Muscle layer of duodenum (tissue), 2 donors: ENCODE measurements around the gene CDC16.

Source experiments
- H3K27ac ChIP-seq: one replicate; pipeline ENCODE4 v1.7.0; 2013; ENCODE audit warnings: mild to moderate bottlenecking, low read length
- H3K27me3 ChIP-seq: one replicate; pipeline ENCODE4 v1.7.0; 2013; ENCODE audit warnings: low read depth, mild to moderate bottlenecking, control low read depth, low read length
- H3K36me3 ChIP-seq, 2 donors: one replicate each; pipeline ENCODE4 v1.7.0; 2013; ENCODE audit warnings: low read length in 2 of 2, control low read depth in 1 of 2, mild to moderate bottlenecking in 1 of 2; ENCODE audit not compliant: insufficient read depth in 2 of 2, control insufficient read depth in 1 of 2
- H3K4me1 ChIP-seq, 2 donors: one replicate each; pipeline ENCODE4 v1.7.0; 2013; ENCODE audit warnings: low read length in 2 of 2, mild to moderate bottlenecking in 2 of 2, control low read depth in 1 of 2, moderate library complexity in 1 of 2; ENCODE audit not compliant: insufficient read depth in 2 of 2, control insufficient read depth in 1 of 2
- H3K4me3 ChIP-seq, 2 donors: one replicate each; pipeline ENCODE4 v1.7.0; 2013; ENCODE audit warnings: low read length in 2 of 2, low read depth in 1 of 2, mild to moderate bottlenecking in 1 of 2
- H3K9me3 ChIP-seq, 2 donors: one replicate each; pipeline ENCODE4 v1.7.0; 2013; ENCODE audit warnings: low read length in 2 of 2, control low read depth in 1 of 2, mild to moderate bottlenecking in 1 of 2; ENCODE audit not compliant: control insufficient read depth in 1 of 2
- donor health status: healthy.

CDC16 gene

DNA sequence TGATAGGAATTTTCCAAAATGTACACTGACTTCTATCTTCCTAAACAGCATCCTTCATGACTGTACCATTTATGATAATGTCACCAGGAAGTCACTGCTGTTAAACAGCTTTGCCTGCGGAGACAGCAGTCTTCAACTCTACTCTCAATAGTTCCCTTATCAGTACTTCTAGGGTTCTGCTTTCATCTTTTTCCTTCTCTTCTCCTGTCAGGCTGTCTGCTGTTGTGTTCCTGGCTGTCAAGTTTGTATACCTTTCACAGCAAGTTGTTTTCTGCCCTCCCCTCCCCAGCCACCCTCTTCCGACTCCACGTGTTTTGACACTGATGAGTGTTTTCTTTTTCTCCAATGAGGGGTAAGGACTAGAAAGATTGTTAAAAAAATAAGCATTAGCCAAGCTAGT, 48.9 kb downstream of the CDC16 start:
- no peak overlapping the region for H3K27ac ChIP-seq
- H3K4me1 ChIP-seq = peaks cover 13 to 19% of the 10 kb centered on the region in 2 donors
- peaks cover 12 to 21% of the 10 kb centered on the region in 2 donors for H3K36me3 ChIP-seq
- no peak overlapping the region for H3K4me3 ChIP-seq
- no peaks in the 10 kb centered on the region for H3K27me3 ChIP-seq
- H3K9me3 ChIP-seq = no peaks in the 10 kb centered on the region

DNA sequence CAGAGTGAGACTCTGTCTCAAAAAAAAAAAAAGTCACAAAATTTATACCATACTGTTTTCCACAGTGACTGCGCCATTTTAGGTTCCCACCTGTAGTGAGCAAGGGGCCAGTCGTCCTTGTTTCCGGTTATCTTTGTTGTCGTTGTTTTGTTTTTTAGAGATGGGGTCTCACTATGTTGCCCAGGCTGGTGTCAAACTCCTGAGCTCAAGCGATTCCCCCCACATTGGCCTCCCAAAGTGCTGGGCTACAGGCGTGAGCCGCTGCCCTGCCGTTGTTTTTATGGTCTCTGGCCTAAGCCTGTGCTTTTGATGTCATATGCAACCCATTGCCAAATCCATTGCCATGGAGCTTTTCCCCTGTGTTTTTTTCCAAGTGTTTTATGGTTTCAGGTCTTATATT, 50.0 kb downstream of the CDC16 start:
- Histone ChIP-seq H3K4me1 (peaks cover 13 to 19% of the 10 kb centered on the region in 2 donors), H3K9me3 (no peaks in the 10 kb centered on the region), H3K36me3 (peaks cover 12 to 27% of the 10 kb centered on the region in 2 donors), H3K27ac (no peak overlapping the region), H3K27me3 (no peaks in the 10 kb centered on the region), H3K4me3 (no peak overlapping the region)

DNA sequence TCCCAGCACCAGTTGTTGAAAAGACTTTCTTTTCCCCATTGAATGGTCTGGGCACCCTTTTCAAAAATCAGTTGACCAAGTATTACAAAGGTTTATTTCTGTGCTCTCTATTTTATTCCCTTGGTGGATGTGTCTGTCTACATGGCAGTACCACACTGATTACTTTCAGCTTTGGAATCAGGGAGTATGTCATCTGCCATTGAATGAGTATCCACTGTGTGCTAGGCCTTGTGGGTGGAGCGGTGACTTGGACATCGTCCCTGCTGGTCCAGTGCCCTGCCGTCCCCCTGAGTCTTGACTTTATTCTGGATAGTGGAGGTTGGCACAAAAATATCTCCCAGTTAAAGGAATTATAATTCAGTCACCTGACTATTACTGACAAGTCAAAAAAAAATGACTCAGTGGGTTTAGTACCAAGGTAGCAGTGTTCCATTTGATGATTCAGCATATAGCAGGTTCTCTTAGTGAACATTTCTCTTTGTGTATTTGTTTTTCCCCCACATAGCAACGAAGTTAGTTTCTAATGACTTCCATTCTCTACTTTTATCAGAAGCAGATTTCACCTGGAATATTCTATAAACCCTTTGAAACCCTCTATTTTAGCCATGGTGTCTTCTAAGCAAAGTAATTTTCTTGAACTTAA, 50.6 kb downstream of the CDC16 start:
- Histone ChIP-seq H3K27ac (no peak overlapping the region), H3K4me1 (peaks cover 9 to 18% of the 10 kb centered on the region in 2 donors), H3K36me3 (peaks cover 12 to 27% of the 10 kb centered on the region in 2 donors), H3K27me3 (no peaks in the 10 kb centered on the region), H3K9me3 (no peaks in the 10 kb centered on the region), H3K4me3 (no peak overlapping the region)

DNA sequence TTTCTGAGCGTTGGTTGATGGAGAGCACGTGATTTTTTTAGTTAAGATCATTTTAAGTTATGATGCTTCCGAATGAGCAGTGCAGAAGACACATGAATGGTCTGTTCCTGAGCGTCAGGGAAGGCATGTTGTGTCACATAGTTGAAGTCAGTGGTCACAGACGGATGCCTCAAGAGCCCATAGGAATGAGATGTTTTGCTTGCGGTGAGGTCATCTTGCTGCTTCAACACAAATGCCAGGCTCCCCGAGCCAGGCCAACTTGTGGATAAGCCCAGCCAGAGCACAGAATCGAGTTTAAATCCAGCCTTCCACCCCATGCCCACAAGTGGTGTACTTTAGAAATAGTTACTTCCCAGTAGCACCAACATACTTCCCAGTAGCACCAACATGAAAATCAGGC, 52.1 kb downstream of the CDC16 start:
- H3K27me3 ChIP-seq = no peaks in the 10 kb centered on the region
- peaks cover 4 to 12% of the 10 kb centered on the region in 2 donors for H3K4me1 ChIP-seq
- H3K9me3 ChIP-seq = no peaks in the 10 kb centered on the region
- H3K4me3 ChIP-seq = no peak overlapping the region
- peaks cover 17 to 28% of the 10 kb centered on the region in 2 donors for H3K36me3 ChIP-seq
- H3K27ac ChIP-seq = no peak overlapping the region

DNA sequence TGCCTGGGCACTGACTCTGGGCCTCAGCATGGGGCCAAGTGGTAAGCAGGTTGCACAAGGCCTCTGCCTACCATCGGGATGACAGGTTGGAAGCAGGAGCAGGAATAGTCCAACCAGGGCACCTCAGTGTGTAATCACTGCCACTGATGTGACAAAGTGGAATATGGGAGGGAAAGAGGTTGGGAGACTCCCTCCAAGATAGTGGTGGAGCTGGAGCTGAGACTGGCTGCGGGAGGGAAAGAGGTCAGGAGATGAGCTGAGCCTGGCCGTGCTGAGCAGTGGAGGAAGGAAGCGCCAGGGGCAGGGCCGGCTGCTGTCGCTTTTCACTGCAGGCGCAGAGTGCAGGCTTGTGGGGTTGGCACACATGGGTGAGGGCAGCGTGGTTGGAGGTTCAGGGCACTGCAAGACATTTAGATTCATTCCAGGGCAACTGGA, 53.5 kb downstream of the CDC16 start:
- H3K27me3 ChIP-seq = no peaks in the 10 kb centered on the region
- H3K36me3 ChIP-seq = peaks cover 23 to 37% of the 10 kb centered on the region in 2 donors
- H3K27ac ChIP-seq = no peak overlapping the region
- peaks cover 4 to 5% of the 10 kb centered on the region in 2 donors for H3K4me1 ChIP-seq
- H3K9me3 ChIP-seq = no peaks in the 10 kb centered on the region
- no peak overlapping the region for H3K4me3 ChIP-seq

DNA sequence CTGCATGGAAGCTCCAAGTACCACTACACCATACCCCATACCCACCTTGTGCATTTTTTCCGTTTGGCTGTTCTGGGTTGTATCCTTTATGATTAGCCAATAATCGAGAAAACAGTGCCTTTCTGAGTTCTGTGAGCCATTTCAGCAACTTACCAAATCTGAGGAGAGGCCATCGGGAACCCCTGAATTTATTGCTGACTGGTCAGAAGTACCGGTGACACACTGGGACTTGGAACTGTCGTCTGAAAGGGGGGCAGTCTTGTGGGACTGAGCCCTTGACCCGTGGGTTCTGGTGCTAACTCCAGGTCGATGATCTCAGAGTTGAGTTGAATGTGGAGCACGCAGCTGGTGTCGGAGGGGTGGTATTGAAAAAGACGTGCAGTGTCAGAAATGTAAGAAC, 61.8 kb downstream of the CDC16 start:
- no peaks in the 10 kb centered on the region for H3K4me1 ChIP-seq
- H3K4me3 ChIP-seq = no peak overlapping the region
- no peak overlapping the region for H3K27ac ChIP-seq
- H3K27me3 ChIP-seq = no peaks in the 10 kb centered on the region
- H3K36me3 ChIP-seq = peaks cover 26 to 62% of the 10 kb centered on the region in 2 donors
- H3K9me3 ChIP-seq = no peaks in the 10 kb centered on the region

DNA sequence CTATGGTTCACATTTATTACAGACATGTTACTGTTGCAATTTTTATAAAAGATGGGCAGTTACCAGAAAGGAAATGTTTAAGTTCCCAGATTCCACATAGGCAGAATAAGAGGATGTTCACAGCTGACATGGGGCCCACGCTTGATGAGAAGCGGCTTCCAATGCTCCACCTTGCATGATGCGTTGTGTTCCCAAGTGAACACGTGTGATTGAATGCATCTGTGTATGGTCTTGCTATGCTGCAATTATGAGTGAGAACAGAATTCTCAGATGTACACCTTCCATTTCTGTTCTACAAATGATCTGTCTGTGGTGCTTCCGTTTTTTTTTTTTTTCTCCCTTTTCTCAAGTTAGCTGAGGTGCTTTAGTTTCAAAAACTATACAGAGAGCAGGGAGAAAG, 62.2 kb downstream of the CDC16 start:
- Histone ChIP-seq H3K27ac (no peak overlapping the region), H3K36me3 (peaks cover 26 to 62% of the 10 kb centered on the region in 2 donors), H3K4me1 (no peaks in the 10 kb centered on the region), H3K9me3 (no peaks in the 10 kb centered on the region), H3K27me3 (no peaks in the 10 kb centered on the region), H3K4me3 (no peak overlapping the region)

DNA sequence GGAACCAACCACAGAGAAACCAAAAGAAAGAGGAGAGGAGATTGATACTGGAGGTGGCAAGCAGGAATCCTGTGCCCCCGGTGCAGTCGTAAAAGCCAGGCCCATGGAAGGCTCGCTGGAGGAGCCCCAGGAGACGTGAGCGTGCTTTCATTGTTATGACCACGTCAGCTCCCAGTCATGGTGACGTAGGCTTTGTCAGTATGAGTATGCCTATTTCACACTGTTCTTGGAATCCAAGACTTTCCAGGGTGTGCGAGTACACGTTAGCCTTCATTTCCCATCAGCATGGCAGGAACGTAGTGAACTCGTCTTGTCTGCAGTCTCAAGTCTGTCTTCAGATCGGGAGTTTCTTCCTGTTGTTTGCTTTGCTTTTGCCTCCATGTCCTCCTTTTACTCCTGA, 64.2 kb downstream of the CDC16 start:
- H3K27me3 ChIP-seq = no peaks in the 10 kb centered on the region
- H3K9me3 ChIP-seq = no peaks in the 10 kb centered on the region
- no peak overlapping the region for H3K27ac ChIP-seq
- no peaks in the 10 kb centered on the region for H3K4me1 ChIP-seq
- no peak overlapping the region for H3K4me3 ChIP-seq
- H3K36me3 ChIP-seq = peaks cover 35 to 68% of the 10 kb centered on the region in 2 donors

DNA sequence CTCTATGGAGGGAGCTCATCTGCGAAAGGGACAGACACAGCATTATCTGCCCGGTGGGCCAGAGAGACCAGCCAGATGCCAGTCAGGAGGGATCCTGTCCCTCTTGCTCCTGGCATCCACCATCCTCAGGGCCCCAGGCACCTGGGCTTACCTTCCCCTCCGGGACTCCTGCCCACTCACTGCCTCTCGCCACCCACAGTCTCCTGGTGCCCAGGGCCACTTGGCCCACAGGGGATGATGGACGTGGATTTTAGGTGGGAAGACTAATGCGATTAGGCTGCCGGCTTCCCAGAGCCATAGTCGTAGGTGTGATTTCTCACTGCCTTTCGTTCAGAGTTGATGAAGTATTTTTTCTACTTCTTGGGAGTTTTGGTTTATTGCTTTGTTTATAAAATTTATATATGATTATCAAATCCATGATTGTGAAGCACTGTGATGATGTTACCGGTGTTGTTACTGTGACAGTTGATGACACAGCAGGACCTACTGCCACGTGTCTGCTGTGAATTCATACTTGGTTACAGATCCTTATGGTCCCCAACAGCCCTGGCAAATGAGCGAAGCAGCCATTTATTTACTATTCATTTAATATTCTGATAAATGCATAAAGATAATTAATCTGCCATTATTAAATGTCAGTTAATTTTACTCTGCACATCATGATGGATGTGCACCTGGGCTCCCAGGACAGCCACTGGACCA, 65.1 kb downstream of the CDC16 start:
- no peaks in the 10 kb centered on the region for H3K27me3 ChIP-seq
- H3K4me1 ChIP-seq = no peaks in the 10 kb centered on the region
- no peak overlapping the region for H3K27ac ChIP-seq
- H3K4me3 ChIP-seq = no peak overlapping the region
- no peaks in the 10 kb centered on the region for H3K9me3 ChIP-seq
- peaks cover 41 to 74% of the 10 kb centered on the region in 2 donors for H3K36me3 ChIP-seq

DNA sequence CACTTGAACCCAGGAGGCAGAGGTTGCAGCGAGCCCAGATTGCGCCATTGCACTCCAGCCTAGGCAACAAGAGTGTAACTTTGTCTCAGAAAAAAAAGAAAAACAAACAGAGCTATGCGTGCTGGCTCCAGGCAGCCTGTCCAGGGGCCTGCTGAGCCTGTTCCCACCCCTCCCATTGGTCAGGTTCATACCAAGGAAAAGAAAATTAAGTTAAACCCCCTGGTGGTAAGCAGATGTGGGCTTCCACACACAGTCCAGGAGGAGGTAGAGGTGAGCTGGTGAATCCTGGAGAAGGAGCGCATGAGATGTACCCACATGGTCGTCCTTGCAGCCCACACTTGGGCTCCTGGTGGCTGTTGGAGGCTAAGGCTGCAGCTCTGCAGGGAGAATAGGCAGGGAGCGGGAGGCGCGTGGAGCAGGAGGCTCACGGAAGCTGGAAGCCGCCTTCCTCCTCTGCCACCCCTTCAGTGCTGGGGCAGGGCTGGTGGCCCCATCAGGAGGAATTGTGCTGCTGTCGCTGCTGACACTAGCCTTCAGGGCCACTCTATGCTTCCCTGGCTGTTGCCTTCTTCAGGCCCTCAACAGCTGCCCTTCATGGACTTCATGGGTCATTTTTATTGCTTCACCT, 69.1 kb downstream of the CDC16 start:
- no peaks in the 10 kb centered on the region for H3K4me1 ChIP-seq
- H3K4me3 ChIP-seq = no peak overlapping the region
- H3K9me3 ChIP-seq = no peaks in the 10 kb centered on the region
- peaks cover 48 to 61% of the 10 kb centered on the region in 2 donors for H3K36me3 ChIP-seq
- no peaks in the 10 kb centered on the region for H3K27me3 ChIP-seq
- no peak overlapping the region for H3K27ac ChIP-seq

DNA sequence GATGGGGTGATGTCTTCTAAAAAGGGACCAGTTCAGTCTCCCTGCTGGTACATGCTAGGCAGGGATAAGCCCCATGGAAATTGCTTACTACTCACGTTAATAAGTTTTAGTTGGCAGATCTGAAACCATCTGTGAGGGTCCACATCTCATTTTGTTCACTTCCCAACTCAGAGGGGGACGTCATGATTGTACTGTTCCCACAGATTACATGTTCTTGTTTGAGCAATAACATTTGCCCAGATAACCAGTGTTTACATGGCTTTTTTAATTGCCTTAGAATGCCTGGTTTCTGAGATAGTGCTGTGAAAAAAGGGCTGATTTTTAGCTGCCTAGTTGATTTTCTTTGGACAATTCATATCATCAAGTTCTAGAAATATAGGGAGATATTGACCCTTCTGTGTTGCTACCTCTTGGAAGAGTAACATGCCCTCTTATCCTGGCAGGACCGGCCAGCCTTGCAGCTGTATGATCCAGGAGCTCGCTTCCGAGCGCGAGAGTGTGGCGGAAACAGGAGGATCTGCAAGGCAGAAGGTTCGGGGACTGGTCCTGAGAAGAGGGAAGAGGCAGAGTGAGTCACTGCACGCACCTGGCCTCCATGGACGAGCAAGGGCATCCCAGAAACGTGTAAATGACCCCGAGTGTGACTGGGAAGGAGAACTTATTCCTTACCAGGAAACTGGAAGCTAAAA, 69.8 kb downstream of the CDC16 start:
- Histone ChIP-seq H3K4me3 (no peak overlapping the region), H3K27me3 (no peaks in the 10 kb centered on the region), H3K4me1 (no peaks in the 10 kb centered on the region), H3K9me3 (no peaks in the 10 kb centered on the region), H3K36me3 (peaks cover 41 to 54% of the 10 kb centered on the region in 2 donors), H3K27ac (no peak overlapping the region)
